ENCODE results near the gene CFAP58. TPM values are rescaled to one million over a fixed set of nuclear protein-coding genes. Genes with fewer than 3 reads are reported as not detected.

The CFAP58 gene
- polyA plus RNA-seq, 4 donors, result 0.07 to 0.27 (median 0.12) TPM; not detected in 1

DNA sequence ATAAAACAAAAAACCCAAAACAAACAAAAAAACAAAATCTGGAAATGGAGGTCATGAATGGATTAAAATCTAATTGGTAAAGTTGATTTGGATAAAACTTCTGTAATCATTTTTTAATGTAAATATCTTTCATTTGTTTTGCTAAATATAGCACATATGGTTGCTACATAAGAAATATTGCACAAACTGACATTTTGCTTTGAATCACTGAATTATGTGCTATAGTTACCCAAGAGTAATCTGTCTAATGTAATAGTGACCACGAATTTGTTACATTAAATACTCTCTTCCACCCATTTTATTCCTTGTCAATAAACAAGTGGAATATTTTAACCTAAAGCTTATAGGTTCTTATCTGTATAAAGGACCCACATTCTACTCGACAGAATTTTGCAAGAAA is 6.2 kb downstream of the CFAP58 start:
- no peaks in the 10 kb centered on the region for H3K36me3 ChIP-seq (ENCODE audit: control insufficient read depth in 3 of 3, insufficient read depth in 2 of 3, low read depth in 1 of 3, low read length in 3 of 3)
- H3K27ac ChIP-seq (ENCODE audit: low read depth in 1 of 3, low read length in 2 of 3), result no peak overlapping the region
- FAIRE-seq (no peak), DNase-seq (no peak)
- H3K9me3 ChIP-seq (ENCODE audit: control insufficient read depth in 2 of 2, insufficient read depth in 1 of 2, low read depth in 1 of 2, low read length in 1 of 2), result peaks cover 0 to 5% of the 10 kb centered on the region in 2 donors
- H3K27me3 ChIP-seq (ENCODE audit: control insufficient read depth in 3 of 3, insufficient read depth in 3 of 3, low read length in 3 of 3), result peaks cover 0 to 4% (median 3%) of the 10 kb centered on the region in 3 donors
- WGBS, 3 donors, result 55 to 72% (median 56%) methylated on average over 2 of the region's 2 CpGs
- no peak overlapping the region for H3K4me3 ChIP-seq (ENCODE audit: low read depth in 1 of 3, low read length in 3 of 3)
- no peaks in the 10 kb centered on the region for H3K4me1 ChIP-seq (ENCODE audit: control insufficient read depth in 3 of 3, insufficient read depth in 2 of 3, low read depth in 1 of 3, low read length in 2 of 3)

DNA sequence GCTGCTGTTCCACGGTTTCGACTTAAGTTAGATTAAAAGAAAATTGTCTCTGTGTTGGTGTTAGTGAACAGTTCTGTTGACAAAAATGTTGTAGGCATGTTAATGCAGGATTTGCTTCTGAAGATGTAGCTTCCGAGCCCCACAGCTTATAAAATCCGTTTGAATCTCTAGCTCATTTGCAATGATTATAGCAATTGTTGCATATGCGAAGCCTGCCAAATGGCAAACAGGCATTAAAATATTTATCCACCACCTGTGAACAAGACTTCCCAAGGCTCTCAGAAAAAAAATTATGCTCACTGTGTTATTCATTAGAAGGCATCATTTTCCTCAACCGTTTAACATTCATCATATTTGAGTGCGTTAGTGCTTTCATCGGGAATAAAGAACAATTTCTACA is 14.3 kb downstream of the CFAP58 start:
- Histone ChIP-seq H3K4me3 (ENCODE audit: low read depth in 1 of 3, low read length in 3 of 3) (no peak overlapping the region), H3K27me3 (ENCODE audit: control insufficient read depth in 3 of 3, insufficient read depth in 3 of 3, low read length in 3 of 3) (peaks cover 0 to 2% (median 2%) of the 10 kb centered on the region in 3 donors), H3K9me3 (ENCODE audit: control insufficient read depth in 2 of 2, insufficient read depth in 1 of 2, low read depth in 1 of 2, low read length in 1 of 2) (peaks cover 0 to 7% of the 10 kb centered on the region in 2 donors), H3K27ac (ENCODE audit: low read depth in 1 of 3, low read length in 2 of 3) (no peak overlapping the region), H3K4me1 (ENCODE audit: control insufficient read depth in 3 of 3, insufficient read depth in 2 of 3, low read depth in 1 of 3, low read length in 2 of 3) (no peaks in the 10 kb centered on the region), H3K36me3 (ENCODE audit: control insufficient read depth in 3 of 3, insufficient read depth in 2 of 3, low read depth in 1 of 3, low read length in 3 of 3) (no peaks in the 10 kb centered on the region)
- FAIRE-seq (no peak), DNase-seq (no peak)
- WGBS, 3 donors, result 65 to 74% (median 73%) methylated on average over 8 of the region's 8 CpGs

DNA sequence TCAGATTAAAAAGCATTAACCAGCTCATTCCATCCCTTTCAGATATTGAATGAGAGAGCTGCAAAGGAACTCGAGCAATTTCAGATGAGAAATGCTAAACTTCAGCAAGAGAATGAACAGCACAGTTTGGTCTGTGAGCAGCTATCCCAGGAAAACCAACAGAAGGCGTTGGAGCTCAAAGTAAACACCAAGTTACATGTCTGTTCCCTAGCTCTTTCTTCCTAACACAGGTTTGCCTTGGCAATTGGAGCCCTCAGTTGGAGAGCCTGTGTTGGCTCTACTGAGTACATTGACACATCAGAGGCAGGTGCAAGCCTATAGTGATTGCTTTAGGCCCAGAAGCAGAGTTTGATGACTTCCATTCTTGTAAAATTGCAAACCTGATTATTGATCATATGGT is 14.7 kb downstream of the CFAP58 start:
- Histone ChIP-seq H3K27ac (ENCODE audit: low read depth in 1 of 3, low read length in 2 of 3) (no peak overlapping the region), H3K4me1 (ENCODE audit: control insufficient read depth in 3 of 3, insufficient read depth in 2 of 3, low read depth in 1 of 3, low read length in 2 of 3) (no peaks in the 10 kb centered on the region), H3K4me3 (ENCODE audit: low read depth in 1 of 3, low read length in 3 of 3) (no peak overlapping the region), H3K9me3 (ENCODE audit: control insufficient read depth in 2 of 2, insufficient read depth in 1 of 2, low read depth in 1 of 2, low read length in 1 of 2) (peaks cover 0 to 7% of the 10 kb centered on the region in 2 donors), H3K36me3 (ENCODE audit: control insufficient read depth in 3 of 3, insufficient read depth in 2 of 3, low read depth in 1 of 3, low read length in 3 of 3) (no peaks in the 10 kb centered on the region), H3K27me3 (ENCODE audit: control insufficient read depth in 3 of 3, insufficient read depth in 3 of 3, low read length in 3 of 3) (peaks cover 0 to 4% (median 2%) of the 10 kb centered on the region in 3 donors)
- WGBS, 3 donors, result 24 to 35% (median 28%) methylated on average over 2 of the region's 2 CpGs
- FAIRE-seq (no peak), DNase-seq (no peak)

DNA sequence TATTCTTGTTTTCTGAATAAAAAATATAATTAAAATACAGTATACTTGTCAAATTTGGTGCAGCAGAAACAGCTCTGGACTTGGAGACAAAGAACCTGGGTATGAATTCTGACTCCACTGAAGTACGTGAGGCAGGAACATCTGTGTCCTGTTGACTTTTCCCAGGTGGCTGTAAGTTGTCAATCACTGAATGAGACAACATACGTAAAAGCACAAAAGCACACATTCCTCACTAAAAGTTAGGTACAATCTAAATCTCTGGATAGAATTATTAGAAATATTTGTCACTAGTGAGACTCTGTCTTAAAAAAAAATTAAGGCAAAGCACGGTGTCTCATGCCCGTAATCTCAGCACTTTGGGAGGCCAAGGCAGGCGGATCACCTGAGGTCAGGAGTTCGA is 18.1 kb downstream of the CFAP58 start:
- FAIRE-seq, result no peak
- Histone ChIP-seq H3K36me3 (ENCODE audit: control insufficient read depth in 3 of 3, insufficient read depth in 2 of 3, low read depth in 1 of 3, low read length in 3 of 3) (no peaks in the 10 kb centered on the region), H3K9me3 (ENCODE audit: control insufficient read depth in 2 of 2, insufficient read depth in 1 of 2, low read depth in 1 of 2, low read length in 1 of 2) (peaks cover 0 to 7% of the 10 kb centered on the region in 2 donors), H3K27me3 (ENCODE audit: control insufficient read depth in 3 of 3, insufficient read depth in 3 of 3, low read length in 3 of 3) (peaks cover 0 to 2% (median 2%) of the 10 kb centered on the region in 3 donors), H3K4me1 (ENCODE audit: control insufficient read depth in 3 of 3, insufficient read depth in 2 of 3, low read depth in 1 of 3, low read length in 2 of 3) (no peaks in the 10 kb centered on the region), H3K27ac (ENCODE audit: low read depth in 1 of 3, low read length in 2 of 3) (no peak overlapping the region), H3K4me3 (ENCODE audit: low read depth in 1 of 3, low read length in 3 of 3) (no peak overlapping the region)
- DNase-seq, result no peak
- 85 to 89% (median 87%) methylated on average over 6 of the region's 6 CpGs for WGBS, 3 donors

DNA sequence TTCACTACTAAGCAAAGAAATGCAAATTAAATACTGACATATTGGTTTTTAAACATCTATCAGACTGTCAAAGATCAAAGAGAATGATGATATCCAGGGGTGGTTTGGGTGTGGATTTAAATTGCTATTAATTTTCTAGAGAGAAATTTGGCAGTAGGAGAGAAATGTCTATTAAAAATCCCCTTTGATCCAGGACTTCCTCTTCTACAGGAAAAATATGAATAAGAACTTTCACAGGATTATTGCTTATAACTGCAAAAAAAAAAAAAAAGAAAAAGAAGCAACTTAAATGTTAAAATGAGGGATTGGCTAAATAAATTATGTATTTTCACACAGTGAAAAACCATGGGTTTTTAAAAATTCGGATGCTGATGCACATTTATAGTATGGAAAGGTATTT is 21.0 kb downstream of the CFAP58 start:
- peaks cover 0 to 2% (median 0%) of the 10 kb centered on the region in 3 donors for H3K27me3 ChIP-seq (ENCODE audit: control insufficient read depth in 3 of 3, insufficient read depth in 3 of 3, low read length in 3 of 3)
- H3K4me1 ChIP-seq (ENCODE audit: control insufficient read depth in 3 of 3, insufficient read depth in 2 of 3, low read depth in 1 of 3, low read length in 2 of 3), result no peaks in the 10 kb centered on the region
- H3K4me3 ChIP-seq (ENCODE audit: low read depth in 1 of 3, low read length in 3 of 3), result no peak overlapping the region
- peaks cover 0 to 7% of the 10 kb centered on the region in 2 donors for H3K9me3 ChIP-seq (ENCODE audit: control insufficient read depth in 2 of 2, insufficient read depth in 1 of 2, low read depth in 1 of 2, low read length in 1 of 2)
- FAIRE-seq, result no peak
- H3K36me3 ChIP-seq (ENCODE audit: control insufficient read depth in 3 of 3, insufficient read depth in 2 of 3, low read depth in 1 of 3, low read length in 3 of 3), result no peaks in the 10 kb centered on the region
- no peak overlapping the region for H3K27ac ChIP-seq (ENCODE audit: low read depth in 1 of 3, low read length in 2 of 3)
- 76 to 79% (median 79%) methylated on average over 1 of the region's 1 CpG for WGBS, 3 donors
- no peak for DNase-seq

DNA sequence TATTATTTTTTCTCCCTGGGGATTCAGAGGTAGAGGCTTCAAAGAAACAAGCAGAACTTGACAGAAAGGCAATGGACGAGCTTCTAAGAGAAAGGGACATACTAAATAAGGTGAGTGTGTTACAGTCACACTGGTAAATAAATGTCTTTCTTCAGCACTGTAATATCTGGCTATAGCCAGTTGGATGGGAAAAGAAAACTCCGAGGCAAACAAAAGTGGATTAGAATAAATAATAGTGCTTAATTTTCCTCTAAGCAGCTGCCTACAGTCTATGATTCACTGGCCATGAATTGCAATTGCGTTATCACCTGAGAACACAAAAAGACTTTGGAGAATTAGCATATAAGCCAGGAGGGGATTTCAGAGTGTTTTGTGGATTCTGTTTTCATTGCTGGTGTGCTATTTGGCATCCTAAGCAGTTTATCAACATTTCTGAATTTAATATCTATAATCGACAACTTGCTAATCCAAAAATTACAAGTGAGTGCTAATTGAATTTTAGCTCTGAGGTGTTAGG is 23.2 kb downstream of the CFAP58 start:
- H3K36me3 ChIP-seq (ENCODE audit: control insufficient read depth in 3 of 3, insufficient read depth in 2 of 3, low read depth in 1 of 3, low read length in 3 of 3), result no peaks in the 10 kb centered on the region
- no peaks in the 10 kb centered on the region for H3K4me1 ChIP-seq (ENCODE audit: control insufficient read depth in 3 of 3, insufficient read depth in 2 of 3, low read depth in 1 of 3, low read length in 2 of 3)
- no peak for FAIRE-seq
- peaks cover 0 to 4% (median 0%) of the 10 kb centered on the region in 3 donors for H3K27me3 ChIP-seq (ENCODE audit: control insufficient read depth in 3 of 3, insufficient read depth in 3 of 3, low read length in 3 of 3)
- H3K4me3 ChIP-seq (ENCODE audit: low read depth in 1 of 3, low read length in 3 of 3), result no peak overlapping the region
- WGBS, 3 donors, result 57 to 80% (median 63%) methylated on average over 4 of the region's 4 CpGs
- H3K9me3 ChIP-seq (ENCODE audit: control insufficient read depth in 2 of 2, insufficient read depth in 1 of 2, low read depth in 1 of 2, low read length in 1 of 2), result peaks cover 0 to under 1% of the 10 kb centered on the region in 2 donors
- H3K27ac ChIP-seq (ENCODE audit: low read depth in 1 of 3, low read length in 2 of 3), result no peak overlapping the region
- no peak for DNase-seq

DNA sequence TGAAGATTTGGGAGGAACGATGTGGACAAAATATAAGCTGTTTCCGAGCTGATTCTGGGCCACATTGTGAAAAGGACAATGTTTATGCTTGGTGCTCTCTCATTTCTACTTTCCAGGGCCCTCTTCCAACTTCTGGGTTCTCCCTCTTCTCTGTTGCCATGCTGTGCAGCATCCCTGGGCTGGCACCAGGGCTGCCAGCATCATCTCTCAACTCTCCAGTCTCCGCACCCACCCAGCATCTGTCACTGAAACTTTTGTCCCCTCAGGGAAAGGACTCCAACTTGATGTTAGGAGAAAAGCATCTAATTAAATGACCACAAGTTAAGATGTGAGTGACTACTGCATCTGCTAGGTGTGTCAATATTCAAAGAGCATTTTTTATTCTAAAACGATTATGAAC is 26.7 kb downstream of the CFAP58 start:
- FAIRE-seq (no peak), DNase-seq (no peak)
- no peaks in the 10 kb centered on the region for H3K4me1 ChIP-seq (ENCODE audit: control insufficient read depth in 3 of 3, insufficient read depth in 2 of 3, low read depth in 1 of 3, low read length in 2 of 3)
- no peak overlapping the region for H3K27ac ChIP-seq (ENCODE audit: low read depth in 1 of 3, low read length in 2 of 3)
- no peaks in the 10 kb centered on the region for H3K9me3 ChIP-seq (ENCODE audit: control insufficient read depth in 2 of 2, insufficient read depth in 1 of 2, low read depth in 1 of 2, low read length in 1 of 2)
- H3K27me3 ChIP-seq (ENCODE audit: control insufficient read depth in 3 of 3, insufficient read depth in 3 of 3, low read length in 3 of 3), result peaks cover 0 to 5% (median 2%) of the 10 kb centered on the region in 3 donors
- WGBS, 3 donors, result 74 to 82% (median 77%) methylated on average over 4 of the region's 4 CpGs
- no peaks in the 10 kb centered on the region for H3K36me3 ChIP-seq (ENCODE audit: control insufficient read depth in 3 of 3, insufficient read depth in 2 of 3, low read depth in 1 of 3, low read length in 3 of 3)
- H3K4me3 ChIP-seq (ENCODE audit: low read depth in 1 of 3, low read length in 3 of 3), result no peak overlapping the region

DNA sequence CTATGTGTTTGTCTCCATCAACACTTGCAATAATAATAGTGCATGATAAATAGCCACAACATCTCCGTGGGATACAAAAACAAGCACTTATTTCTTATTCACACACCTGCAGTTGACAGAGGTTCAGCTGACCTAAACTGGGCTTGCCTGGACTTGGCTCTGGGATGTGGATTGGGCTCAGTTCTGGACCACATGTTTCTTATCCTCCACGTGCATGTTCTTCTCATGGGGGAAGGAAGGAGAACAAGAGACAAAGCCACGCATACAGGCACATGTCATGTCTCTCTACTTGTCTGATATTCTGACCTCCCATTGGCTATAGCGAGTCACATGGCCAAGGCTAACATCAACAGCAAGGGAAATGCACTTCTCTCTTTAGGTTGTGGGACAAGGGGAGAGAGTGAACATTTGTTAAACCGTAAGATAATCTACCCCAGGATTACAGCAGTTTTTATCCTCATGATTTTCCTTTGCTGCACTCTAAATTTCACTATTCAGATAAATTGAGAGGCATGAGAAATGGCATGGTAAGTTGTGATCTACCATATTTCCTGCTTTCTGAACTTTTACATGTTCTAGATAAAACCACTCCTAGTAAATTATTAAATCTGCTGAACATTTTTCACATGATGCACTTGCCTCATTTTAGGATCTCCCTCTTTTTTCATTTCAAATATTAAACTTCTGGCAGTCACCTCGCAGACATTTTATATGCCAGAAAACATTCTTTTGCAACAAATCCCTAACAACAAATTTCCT is 33.7 kb downstream of the CFAP58 start:
- Histone ChIP-seq H3K9me3 (ENCODE audit: control insufficient read depth in 2 of 2, insufficient read depth in 1 of 2, low read depth in 1 of 2, low read length in 1 of 2) (no peaks in the 10 kb centered on the region), H3K4me1 (ENCODE audit: control insufficient read depth in 3 of 3, insufficient read depth in 2 of 3, low read depth in 1 of 3, low read length in 2 of 3) (no peaks in the 10 kb centered on the region), H3K27ac (ENCODE audit: low read depth in 1 of 3, low read length in 2 of 3) (no peak overlapping the region), H3K27me3 (ENCODE audit: control insufficient read depth in 3 of 3, insufficient read depth in 3 of 3, low read length in 3 of 3) (peaks cover 0 to 5% (median 0%) of the 10 kb centered on the region in 3 donors), H3K4me3 (ENCODE audit: low read depth in 1 of 3, low read length in 3 of 3) (no peak overlapping the region), H3K36me3 (ENCODE audit: control insufficient read depth in 3 of 3, insufficient read depth in 2 of 3, low read depth in 1 of 3, low read length in 3 of 3) (no peaks in the 10 kb centered on the region)
- DNase-seq (peak in 1 of 2 donors; percentile 21), FAIRE-seq (no peak)
- WGBS, 3 donors, result 62 to 72% (median 72%) methylated on average over 6 of the region's 6 CpGs
